GM21390 (cell line): ENCODE data around the gene RPGRIP1.
"Not testable (repeated sequence)": the region's sequence is repeated elsewhere in the genome, so short reads cannot be mapped to it uniquely, and the experiment has no call there.

Experiments used
- ATAC-seq: cut with Tn5 transposase; IDR thresholded peaks from one replicate; pipeline ENCODE4 v1.9.1; 2021; ENCODE audit not compliant: unreplicated experiment

Gene RPGRIP1

DNA sequence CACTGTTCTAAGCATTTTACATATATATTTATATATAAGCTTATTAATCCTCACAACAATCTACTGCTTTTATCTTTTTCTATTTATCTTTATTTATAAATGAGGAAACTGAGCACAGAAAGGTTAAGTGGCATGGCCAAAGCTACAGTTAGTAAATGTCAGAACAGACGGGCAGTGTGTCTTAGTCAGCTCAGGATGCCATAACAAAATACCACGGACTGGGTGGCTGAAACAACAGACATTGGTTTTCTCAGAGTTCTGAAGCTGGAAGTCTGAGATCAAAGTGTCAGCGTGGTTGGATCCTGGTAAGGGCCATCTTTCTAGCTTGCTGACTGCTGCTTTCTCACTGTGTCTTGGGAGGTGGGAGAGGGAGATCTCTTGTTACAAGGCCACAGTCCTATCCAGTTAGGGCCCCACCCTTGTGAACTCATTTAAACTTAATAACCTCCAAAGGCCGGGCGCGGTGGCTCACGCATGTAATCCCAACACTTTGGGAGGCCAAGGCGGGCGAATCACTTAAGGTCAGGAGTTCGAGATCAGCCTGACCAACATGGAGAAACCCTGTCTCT is 19.8 kb downstream of the RPGRIP1 start:
- no peak for ATAC-seq

DNA sequence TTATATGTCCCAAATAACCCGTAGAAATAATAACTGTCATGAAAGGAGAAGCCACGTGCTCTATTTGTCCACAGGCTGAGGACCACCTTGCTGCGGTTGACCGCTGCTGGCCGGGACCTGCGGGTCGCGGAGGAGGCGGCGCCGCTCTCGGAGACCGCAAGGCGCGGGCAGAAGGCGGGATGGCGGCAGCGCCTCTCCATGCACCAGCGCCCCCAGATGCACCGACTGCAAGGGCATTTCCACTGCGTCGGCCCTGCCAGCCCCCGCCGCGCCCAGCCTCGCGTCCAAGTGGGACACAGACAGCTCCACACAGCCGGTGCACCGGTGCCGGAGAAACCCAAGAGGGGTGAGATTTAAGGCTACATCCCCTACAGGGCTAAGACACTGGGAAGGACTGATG is 21.0 kb downstream of the RPGRIP1 start:
- no peak for ATAC-seq

DNA sequence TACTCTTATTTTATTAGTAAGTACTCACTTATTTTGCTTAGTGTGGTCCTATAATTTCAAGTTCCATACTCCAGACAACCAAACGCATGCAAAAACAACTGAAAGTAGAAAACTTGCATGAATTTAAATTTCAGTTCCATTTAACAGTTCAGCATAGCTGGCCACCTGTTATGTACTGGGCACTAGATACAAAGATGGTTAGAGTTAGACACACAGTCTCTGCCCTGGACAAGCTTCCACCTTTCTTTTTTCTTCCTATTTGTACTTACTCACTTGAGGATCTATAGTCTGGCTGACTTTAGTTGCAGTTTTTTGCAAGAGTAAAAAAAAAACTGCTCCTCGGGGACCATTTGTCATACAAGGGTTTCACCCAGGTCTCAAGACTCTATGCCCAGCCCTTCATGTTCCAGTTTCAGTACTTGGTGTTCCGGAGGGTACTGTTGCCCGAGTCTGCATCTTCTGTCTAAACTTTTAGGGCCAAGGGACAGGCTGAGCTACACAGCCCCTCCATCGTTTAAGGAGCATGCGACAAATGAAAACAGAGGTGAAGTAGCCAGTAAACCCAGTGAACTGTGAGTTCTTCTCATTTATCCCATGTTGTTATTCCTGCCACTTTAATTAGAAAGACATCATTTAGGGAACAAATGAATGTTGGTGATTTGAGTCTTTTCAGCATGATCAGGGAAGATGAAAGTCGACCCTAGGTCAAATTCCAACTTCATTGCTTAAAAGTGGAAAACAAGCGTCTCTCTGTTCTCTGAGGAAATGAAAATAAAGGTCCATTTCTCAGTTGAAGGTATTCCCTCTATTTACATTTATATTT is 22.3 kb downstream of the RPGRIP1 start:
- ATAC-seq: no peak

- ATAC-seq: not testable (repeated sequence)
These were observed 22.9 kb downstream of the RPGRIP1 start for GRCh38 chr14:21302836-21303140.

DNA sequence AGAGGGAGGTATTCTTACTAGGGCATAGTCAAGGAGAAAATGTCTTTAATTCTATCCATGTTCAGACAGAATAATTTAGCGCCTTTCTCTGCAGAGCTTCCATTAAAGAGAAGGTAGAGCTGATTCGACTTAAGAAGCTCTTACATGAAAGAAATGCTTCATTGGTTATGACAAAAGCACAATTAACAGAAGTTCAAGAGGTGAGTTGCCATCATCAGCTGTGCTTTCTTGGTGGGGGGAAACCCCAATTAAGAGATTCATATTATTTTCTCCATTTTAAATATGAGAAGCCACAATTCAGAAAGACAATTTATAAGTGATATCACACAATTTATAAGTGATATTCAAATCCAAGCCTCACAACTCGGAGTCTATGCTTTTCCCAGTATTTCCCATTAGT is 27.8 kb downstream of the RPGRIP1 start:
- no peak for ATAC-seq

GRCh38 chr14:21308132-21308478 is 28.2 kb downstream of the RPGRIP1 start:
- ATAC-seq: peak; percentile 32

- peak; percentile 82 for ATAC-seq
These were observed 28.8 kb downstream of the RPGRIP1 start for GRCh38 chr14:21308479-21309237.

DNA sequence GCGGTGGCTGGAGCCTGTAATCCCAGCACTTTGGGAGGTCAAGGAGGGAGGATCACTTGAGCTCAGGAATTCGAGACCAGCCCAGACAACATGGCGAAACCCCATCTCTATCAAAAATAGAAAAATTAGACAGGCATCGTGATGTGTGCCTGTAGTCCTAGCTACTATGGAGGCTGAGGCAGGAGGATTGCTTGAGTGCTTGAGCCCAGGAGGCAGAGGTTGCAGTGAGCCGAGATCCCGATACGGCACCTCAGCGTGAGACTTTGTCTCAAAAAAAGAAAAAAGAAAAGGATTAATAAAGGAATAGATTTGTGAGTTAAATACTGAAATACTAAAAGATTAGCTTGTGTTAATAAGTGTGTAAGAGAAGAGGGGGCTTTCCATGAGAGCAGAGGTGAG is 29.4 kb downstream of the RPGRIP1 start:
- ATAC-seq: no peak

GRCh38 chr14:21309956-21310355 is 30.1 kb downstream of the RPGRIP1 start:
- ATAC-seq: no peak

DNA sequence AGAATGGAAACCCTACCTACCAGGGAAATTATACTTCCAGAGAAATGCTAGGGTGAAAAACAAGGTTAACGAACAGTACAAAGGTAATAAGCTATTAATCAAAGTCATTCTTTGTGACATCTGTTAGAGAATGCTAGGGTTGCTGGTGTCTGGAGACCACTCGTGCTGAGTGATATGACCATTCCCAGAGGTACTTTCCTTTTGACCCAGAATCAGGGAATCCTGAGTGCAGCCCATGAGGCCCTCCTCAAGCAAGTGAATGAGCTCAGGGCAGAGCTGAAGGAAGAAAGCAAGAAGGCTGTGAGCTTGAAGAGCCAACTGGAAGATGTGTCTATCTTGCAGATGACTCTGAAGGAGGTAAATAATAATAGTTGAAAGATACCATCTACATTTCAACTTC is 31.7 kb downstream of the RPGRIP1 start:
- ATAC-seq: no peak

DNA sequence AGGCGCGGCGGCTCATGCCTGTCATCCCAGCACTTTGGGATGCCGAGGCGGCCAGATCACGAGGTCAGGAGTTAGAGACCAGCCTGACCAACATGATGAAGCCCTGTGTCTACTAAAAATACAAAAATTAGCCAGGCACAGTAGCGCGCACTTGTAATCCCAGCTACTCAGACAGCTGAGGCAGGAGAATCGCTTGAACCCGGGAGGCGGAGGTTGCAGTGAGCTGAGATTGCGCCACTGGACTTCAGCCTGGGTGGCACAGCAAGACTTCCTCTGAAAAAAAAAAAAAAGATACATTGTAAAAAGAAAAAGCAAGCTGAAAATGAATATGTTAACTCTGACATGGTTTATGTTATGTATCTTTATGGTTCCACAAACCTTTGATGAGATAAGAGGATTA is 33.6 kb downstream of the RPGRIP1 start:
- ATAC-seq: no peak

GRCh38 chr14:21317398-21317797 is 37.5 kb downstream of the RPGRIP1 start:
- no peak for ATAC-seq

GRCh38 chr14:21320913-21321312 is 41.0 kb downstream of the RPGRIP1 start:
- no peak for ATAC-seq

GRCh38 chr14:21322716-21323115 is 42.8 kb downstream of the RPGRIP1 start:
- no peak for ATAC-seq

- no peak for ATAC-seq
These were observed 47.1 kb downstream of the RPGRIP1 start for GRCh38 chr14:21326972-21327371.
